K562 (cell line): ENCODE measurements around the gene ARHGEF40. TPM values are rescaled to one million over a fixed set of nuclear protein-coding genes. Genes with fewer than 3 reads are reported as not detected.

Experiments used
- ATAC-seq: fragments of 200-7000 bp; cut with Tn5 transposase; 3 replicates; pipeline ENCODE4 v1.9.1; 2020; ENCODE audit warnings: moderate library complexity
- BruUV-seq: library from RNA; stranded (reverse); fragments of 400-500 nt; replicated peaks from 2 replicates; lab custom pipeline; 2021; lab: Mats Ljungman, UMichigan
- CTCF ChIA-PET: fragments of 300-600 bp; formaldehyde crosslinking; extraction: SDS; loops from one replicate; lab custom pipeline; 2021; ENCODE audit warnings: low intra/inter-chr PET ratio; lab: Yijun Ruan, JAX
- POLR2A ChIA-PET: fragments of 300-600, 350-650 bp; sonication (Branson Sonifier 250); formaldehyde crosslinking; extraction: SDS; loops from one replicate; lab custom pipeline; 2021; ENCODE audit warnings: antibody characterized with exemption, inconsistent platforms; lab: Yijun Ruan, JAX
- DNase-seq, 4 experiments: peaks; one replicate each; pipeline versions ENCODE4 v3.0.0 to v3.0.0-alpha.2; 2011 to 2018; ENCODE audit warnings: low spot score in 3 of 4, mixed read lengths in 3 of 4; ENCODE audit errors: extremely low read depth in 1 of 4
- FAIRE-seq: peaks from 2 replicates; lab custom pipeline; 2011; peaks lifted over from hg19 to GRCh38; lab: Jason Lieb, UNC
- H2AFZ ChIP-seq: 2 replicates; pipeline ENCODE4 v1.6.0; 2011; ENCODE audit warnings: low read depth, low read length, control low read depth, inconsistent platforms
- H3K27ac ChIP-seq: fragments of 200-600 bp; 3 replicates; pipeline ENCODE4 v1.8.0; 2011; ENCODE audit warnings: low read depth, mild to moderate bottlenecking, control low read depth, inconsistent platforms, low read length, moderate library complexity, mixed read lengths; ENCODE audit errors: extremely low read depth
- H3K27me3 ChIP-seq, 2 experiments: fragments of 300-600 bp in 1 of 2; 2 replicates in 1 of 2; 3 replicates in 1 of 2; pipeline versions ENCODE4 v1.6.0 to v1.8.0; 2011; ENCODE audit warnings: inconsistent platforms in 2 of 2, low read length in 2 of 2, mild to moderate bottlenecking in 1 of 2, mixed read lengths in 1 of 2, moderate library complexity in 1 of 2; ENCODE audit not compliant: control insufficient read depth in 2 of 2, insufficient read depth in 2 of 2
- H3K36me3 ChIP-seq: fragments of 300-600 bp; 3 replicates; pipeline ENCODE4 v1.8.0; 2011; ENCODE audit warnings: mild to moderate bottlenecking, low read length, inconsistent platforms; ENCODE audit not compliant: control insufficient read depth, insufficient read depth
- H3K4me1 ChIP-seq, 2 experiments: fragments of 200-600 bp in 1 of 2; replicated peaks in 1 of 2; 2 replicates in 1 of 2; 3 replicates in 1 of 2; pipeline versions ENCODE4 v1.5.1 to v1.8.0; 2011; ENCODE audit warnings: inconsistent platforms in 2 of 2, low read length in 2 of 2, mild to moderate bottlenecking in 1 of 2, mixed read lengths in 1 of 2, moderate library complexity in 1 of 2; ENCODE audit not compliant: control insufficient read depth in 2 of 2, insufficient read depth in 2 of 2
- H3K4me2 ChIP-seq: 2 replicates; pipeline ENCODE4 v1.6.1; 2011; ENCODE audit warnings: low read length, control low read depth, inconsistent platforms, mixed read lengths; ENCODE audit not compliant: insufficient read depth
- H3K4me3 ChIP-seq: fragments of 200-600 bp; sonication (generic), shearing (Covaris generic); 2 replicates; pipeline ENCODE4 v1.5.1; 2016; ENCODE audit warnings: control low read depth, inconsistent platforms
- H3K79me2 ChIP-seq: fragments of 200-600 bp; 3 replicates; pipeline ENCODE4 v1.8.0; 2011; ENCODE audit warnings: low read length, inconsistent platforms; ENCODE audit not compliant: control insufficient read depth, insufficient read depth
- H3K9ac ChIP-seq, 2 experiments: 2 replicates each; pipeline versions ENCODE4 v1.6.0 to v1.6.1; 2011; ENCODE audit warnings: low read depth in 2 of 2, low read length in 2 of 2, control low read depth in 1 of 2, inconsistent platforms in 1 of 2, mild to moderate bottlenecking in 1 of 2, mixed read lengths in 1 of 2; ENCODE audit not compliant: insufficient read depth in 1 of 2
- H3K9me1 ChIP-seq: one replicate; pipeline ENCODE4 v1.6.0; 2011; ENCODE audit warnings: inconsistent platforms, mild to moderate bottlenecking, low read length, moderate library complexity; ENCODE audit not compliant: control insufficient read depth, insufficient read depth
- H3K9me3 ChIP-seq: replicated peaks from 2 replicates; pipeline ENCODE4 v1.5.1; 2011; ENCODE audit warnings: low read depth, low read length, inconsistent platforms; ENCODE audit not compliant: control insufficient read depth, insufficient read depth
- H4K20me1 ChIP-seq: replicated peaks from 2 replicates; pipeline ENCODE4 v1.6.1; 2011; ENCODE audit warnings: low read length, inconsistent platforms, mixed read lengths; ENCODE audit not compliant: control insufficient read depth, insufficient read depth
- FOS ChIP-seq: IDR thresholded peaks from 3 replicates; pipeline ENCODE4 v1.6.1; 2011; ENCODE audit not compliant: insufficient read length; ENCODE audit errors: extremely low read depth
- SIX5 ChIP-seq, 2 experiments: IDR thresholded peaks; 2 replicates each; pipeline ENCODE4 v1.6.1; 2011; ENCODE audit warnings: low read length in 2 of 2, borderline replicate concordance in 1 of 2, low read depth in 1 of 2, mild to moderate bottlenecking in 1 of 2, moderate library complexity in 1 of 2; ENCODE audit not compliant: insufficient read depth in 1 of 2
- TCF3 ChIP-seq: sonication (generic); formaldehyde crosslinking; IDR thresholded peaks from 2 replicates; pipeline ENCODE4 v1.4.0; 2020; ENCODE audit warnings: mild to moderate bottlenecking, missing genetic modification reagents
- WGBS: fragments of 100-300 bp; shearing (Covaris generic); methylation state at CpG from one replicate; pipeline ENCODE4 v1.1.6; 2016; ENCODE audit warnings: low coverage, mixed read lengths; ENCODE audit not compliant: insufficient coverage; ENCODE audit errors: missing lambda C conversion rate; 5-methylcytosine and 5-hydroxymethylcytosine counted together
- in situ Hi-C: fragments of 300-500 bp; cut with MboI; formaldehyde crosslinking; loops from 4 replicates; pipeline ENCODE4 v1.15.0; 2018; ENCODE audit warnings: inconsistent platforms, mixed read lengths
- intact Hi-C: fragments of 100-400 bp; cut with micrococcal nuclease; formaldehyde crosslinking; loops from 2 replicates; pipeline ENCODE4 v1.14.2; 2022
- polyA plus RNA-seq, 8 experiments: library from polyadenylated mRNA; depleted of rRNA in 4 of 8; stranded (reverse) in 5 of 8; unstranded in 3 of 8; fragments of >200 nt; fragmentation: Nextera tagmentation in 2 of 8; fragmentation: Illumina TruSeq in 1 of 8; extraction: Ambion mirVana in 2 of 8; extraction: Trizol in 1 of 8; gene quantifications; 2 replicates each; pipeline versions ENCODE4 v1.2.1 to v1.2.3, GENCODE V29; 2011 to 2014; ENCODE audit warnings: inconsistent platforms in 1 of 8, missing spikeins in 1 of 8
- total RNA-seq, 7 experiments: library from RNA; depleted of rRNA in 6 of 7; stranded (reverse); fragments of >200 nt in 6 of 7; fragmentation: Illumina TruSeq in 2 of 7; extraction: Trizol in 2 of 7; gene quantifications; 2 replicates each; pipeline versions ENCODE4 v1.2.1 to v1.2.3, GENCODE V29; 2011 to 2021; ENCODE audit warnings: low replicate concordance in 1 of 7

Gene ARHGEF40
- total and polyA plus RNA-seq, 9 of the 15 experiments (the other 6 are each of a cell fraction or from before 2014, with no cell fraction given) = 0.42 to 6.3 (median 3.8) TPM

- 26% methylated on average over 6 of the region's 10 CpGs for WGBS
- Histone ChIP-seq H3K9me3 (no peaks in the 10 kb centered on the region), H4K20me1 (no peaks in the 10 kb centered on the region), H3K27me3 (no peaks in the 10 kb centered on the region), H3K9ac (no peak overlapping the region), H3K79me2 (no peaks in the 10 kb centered on the region), H3K4me1 (peaks cover 0 to 15% of the 10 kb centered on the region in 2 experiments; a peak in 4 of 5 replicates), H2AFZ (peak overlapping the region; percentile 63), H3K4me2 (no peak overlapping the region), H3K27ac (no peak overlapping the region), H3K4me3 (no peak overlapping the region), H3K9me1 (no peaks in the 10 kb centered on the region), H3K36me3 (no peaks in the 10 kb centered on the region)
- CTCF ChIA-PET = interaction anchor here (0.9 to 2.8 kb wide), 3 partner anchors 24 to 181 kb away, joined by 3 to 33 read pairs (median 11); no protein-coding TSS in a partner anchor
- FAIRE-seq (no peak), ATAC-seq (peak; percentile 31), DNase-seq (no peak)
- intact Hi-C loops = loop anchor here (5.0 kb wide), 1 partner anchor 341 kb away; no protein-coding TSS in a partner anchor
- POLR2A ChIA-PET = interaction anchor here (0.6 to 2.6 kb wide), 2 partner anchors 12 to 23 kb away, joined by 3 to 15 read pairs; no protein-coding TSS in a partner anchor
- TF ChIP-seq SIX5 (IDR thresholded peaks at IDR 0.05; ENCODE audit: borderline replicate concordance in 1 of 2, insufficient read depth in 1 of 2, low read depth in 1 of 2, low read length in 2 of 2) (no peak), FOS (no peak), TCF3 (CRISPR knock-in tag) (no peak)
- no TSS peak for BruUV-seq
- in situ Hi-C loops = no loop called here
Observed at GRCh38 chr14:21038441-21039422, 31.4 kb upstream of the ARHGEF40 start.
